Stimulated activated CD8-positive, alpha-beta memory T cell treated with anti-CD3 and anti-CD28 coated beads, Interleukin-4, amount 100 ng/mL, for 48 hours (primary cell): ENCODE results near the gene CARF.

Experiments used
- DNase-seq: peaks from one replicate; pipeline ENCODE4 v3.0.0-alpha.2; 2020

Gene CARF

DNA sequence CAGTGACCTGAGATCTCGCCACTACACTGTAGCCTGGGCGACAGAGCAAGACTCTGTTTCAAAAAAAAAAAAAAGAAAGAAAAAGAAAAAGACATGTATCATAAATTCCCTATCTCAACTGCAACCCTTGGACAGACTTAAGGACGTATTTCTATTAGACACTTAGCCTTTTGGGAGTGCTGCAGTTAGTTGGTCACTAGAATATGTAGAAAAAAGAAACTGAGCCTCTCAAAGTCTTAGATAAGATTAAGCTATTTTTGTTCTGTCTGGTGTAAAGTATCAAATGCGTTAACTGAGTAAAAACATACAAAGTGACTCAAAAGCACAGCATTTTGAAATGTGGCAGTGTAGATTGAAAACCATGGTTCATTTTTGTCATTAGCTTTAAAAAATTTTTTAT lies 109.9 kb downstream of the CARF start:
- no peak for DNase-seq

- DNase-seq = no peak
Measured at GRCh38 chr2:203022751-203023150, 110.7 kb downstream of the CARF start.

DNA sequence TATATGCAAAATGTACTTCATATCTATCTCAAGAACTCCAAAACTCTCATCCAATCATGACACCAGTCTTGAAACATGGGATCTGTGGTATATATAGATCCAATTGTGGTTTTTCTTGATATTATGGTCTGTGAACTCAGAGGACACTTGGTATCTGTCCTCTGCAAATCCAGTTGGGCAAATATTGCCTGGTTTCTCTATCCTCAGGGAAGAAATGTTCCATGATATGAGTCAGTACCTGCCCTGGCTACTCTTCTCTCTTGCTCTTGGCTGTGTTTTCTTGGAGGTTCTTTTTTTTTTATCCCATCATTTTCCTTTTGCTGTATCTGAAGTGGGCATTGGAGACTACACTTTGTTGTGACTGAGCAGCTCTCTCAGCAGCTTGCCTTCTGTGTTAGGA lies 113.5 kb downstream of the CARF start:
- DNase-seq = no peak

DNA sequence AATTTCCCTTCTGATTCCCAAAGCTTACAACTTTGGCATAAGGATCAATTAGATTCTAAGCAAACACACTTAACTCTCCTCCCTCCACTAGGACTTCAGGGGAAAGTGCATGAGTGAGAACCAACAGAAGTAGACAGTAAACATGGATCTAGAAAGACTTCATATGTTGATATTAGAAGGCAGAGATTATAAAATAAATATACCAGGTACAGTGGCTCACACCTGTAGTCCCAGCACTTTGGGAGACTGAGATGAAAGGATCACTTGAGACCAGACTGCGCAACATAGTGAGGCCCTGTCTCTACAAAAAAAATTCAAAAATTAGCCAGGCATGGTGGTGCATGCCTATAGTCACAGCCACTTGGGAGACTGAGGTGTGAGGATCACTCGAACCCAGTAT lies 118.5 kb downstream of the CARF start:
- no peak for DNase-seq

GRCh38 chr2:203030991-203031390 lies 118.9 kb downstream of the CARF start:
- DNase-seq = no peak

- DNase-seq = no peak
Measured at GRCh38 chr2:203033395-203033794, 121.3 kb downstream of the CARF start.

DNA sequence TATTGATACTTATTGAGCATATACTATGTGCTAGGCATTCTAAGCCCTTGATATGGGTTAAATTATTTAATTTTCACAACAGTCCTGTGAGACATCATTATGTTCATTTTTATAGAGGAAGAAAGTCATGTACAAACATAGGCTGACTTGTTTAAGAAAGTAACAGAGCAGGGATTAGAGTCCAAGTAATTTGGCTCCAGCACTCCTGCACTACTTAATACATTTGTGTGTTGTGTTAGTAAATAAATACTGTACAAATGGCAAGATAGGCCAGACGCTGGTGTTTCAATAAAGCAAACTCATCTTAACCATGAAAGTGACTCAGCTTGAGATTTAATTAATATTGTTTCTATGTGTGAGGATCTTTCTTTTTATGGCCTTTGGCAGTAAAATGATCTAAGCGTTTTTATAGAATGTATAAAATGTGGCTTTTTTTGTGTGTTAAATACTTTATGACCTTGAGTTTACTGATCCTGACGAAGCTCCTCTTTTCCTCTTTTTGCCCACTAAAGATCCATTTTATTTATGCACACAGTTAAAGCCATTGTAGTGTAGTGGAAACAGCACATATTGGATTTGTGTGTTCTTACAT lies 123.9 kb downstream of the CARF start:
- no peak for DNase-seq
